Endothelial cell of umbilical vein (primary cell): ENCODE results near the gene SUDS3. TPM values are rescaled to one million over a fixed set of nuclear protein-coding genes. Genes with fewer than 3 reads are reported as not detected.

Experiments
- BruUV-seq: library from RNA; stranded (reverse); fragments of 400-500 nt; replicated peaks from 2 replicates; lab custom pipeline; 2021; lab: Mats Ljungman, UMichigan
- CTCF ChIA-PET: fragments of 300-600, 350-600 bp; sonication (Branson Sonifier 250); formaldehyde crosslinking; loops from one replicate; lab custom pipeline; 2021; ENCODE audit warnings: antibody characterized with exemption, inconsistent platforms; lab: Charles Lee
- POLR2A ChIA-PET: fragments of 300-600, 350-600 bp; sonication (Branson Sonifier 250); formaldehyde crosslinking; loops from one replicate; lab custom pipeline; 2021; ENCODE audit warnings: antibody characterized with exemption, inconsistent platforms; lab: Charles Lee
- DNase-seq: peaks from one replicate; pipeline ENCODE4 v3.0.0-alpha.2; 2011; ENCODE audit warnings: low read depth, low spot score
- FAIRE-seq: peaks from 2 replicates; lab custom pipeline; 2011; peaks lifted over from hg19 to GRCh38; lab: Jason Lieb, UNC
- H2AFZ ChIP-seq: 2 replicates; pipeline ENCODE4 v1.6.0; 2012; ENCODE audit warnings: low read depth, low read length, control low read depth, inconsistent platforms
- H3K27ac ChIP-seq: 2 replicates; pipeline ENCODE4 v1.5.1; 2011; ENCODE audit warnings: low read depth, mild to moderate bottlenecking, control low read depth, low read length, moderate library complexity; ENCODE audit not compliant: insufficient read depth
- H3K27me3 ChIP-seq, 2 experiments: 2 replicates each; pipeline versions ENCODE4 v1.6.0 to v1.6.1; 2011; ENCODE audit warnings: low read length in 2 of 2, mixed read lengths in 1 of 2; ENCODE audit not compliant: control insufficient read depth in 2 of 2, insufficient read depth in 2 of 2
- H3K36me3 ChIP-seq, 2 experiments: 2 replicates in 1 of 2; 3 replicates in 1 of 2; pipeline ENCODE4 v1.5.1; 2011; ENCODE audit warnings: low read length in 2 of 2, mild to moderate bottlenecking in 1 of 2, moderate library complexity in 1 of 2; ENCODE audit not compliant: control insufficient read depth in 2 of 2, insufficient read depth in 2 of 2; ENCODE audit errors: extremely low read depth in 1 of 2
- H3K4me1 ChIP-seq: 3 replicates; pipeline ENCODE4 v1.5.1; 2011; ENCODE audit warnings: mild to moderate bottlenecking, low read length; ENCODE audit not compliant: control insufficient read depth, insufficient read depth; ENCODE audit errors: extremely low read depth
- H3K4me2 ChIP-seq: 2 replicates; pipeline ENCODE4 v1.6.1; 2011; ENCODE audit warnings: low read length, control low read depth, mixed read lengths; ENCODE audit not compliant: insufficient read depth
- H3K4me3 ChIP-seq, 3 experiments: fragments of 200-600 bp in 1 of 3; sonication (generic), shearing (Covaris generic) in 1 of 3; replicated peaks in 1 of 3; 2 replicates each; pipeline ENCODE4 v1.5.1; 2011 to 2016; ENCODE audit warnings: control low read depth in 3 of 3, low read length in 3 of 3, mild to moderate bottlenecking in 2 of 3, inconsistent platforms in 1 of 3, low read depth in 1 of 3, moderate library complexity in 1 of 3; ENCODE audit not compliant: insufficient read depth in 1 of 3
- H3K79me2 ChIP-seq: 2 replicates; pipeline ENCODE4 v1.6.0; 2012; ENCODE audit warnings: low read length, inconsistent platforms; ENCODE audit not compliant: control insufficient read depth, insufficient read depth
- H3K9ac ChIP-seq: replicated peaks from 2 replicates; pipeline ENCODE3; 2011; ENCODE audit warnings: low read length, control low read depth; ENCODE audit not compliant: insufficient read depth; ENCODE audit errors: extremely low read depth
- H3K9me1 ChIP-seq: replicated peaks from 3 replicates; pipeline ENCODE4 v1.6.0; 2011; ENCODE audit warnings: mild to moderate bottlenecking, low read length; ENCODE audit not compliant: control insufficient read depth, insufficient read depth; ENCODE audit errors: extremely low read depth
- H3K9me3 ChIP-seq: replicated peaks from 2 replicates; pipeline ENCODE4 v1.5.1; 2012; ENCODE audit warnings: low read length, inconsistent platforms; ENCODE audit not compliant: control insufficient read depth, insufficient read depth
- H4K20me1 ChIP-seq: replicated peaks from 2 replicates; pipeline ENCODE3; 2011; ENCODE audit warnings: mild to moderate bottlenecking, low read length; ENCODE audit not compliant: control insufficient read depth, insufficient read depth; ENCODE audit errors: extremely low read depth
- CTCF ChIP-seq, 2 donors: IDR thresholded peaks; 1 replicate in 1 of 2; 2 replicates in 1 of 2; pipeline ENCODE4 v1.5.1; 2011; ENCODE audit warnings: low read length in 2 of 2, mild to moderate bottlenecking in 2 of 2, moderate library complexity in 2 of 2, control low read depth in 1 of 2, inconsistent platforms in 1 of 2, low read depth in 1 of 2; ENCODE audit not compliant: insufficient read depth in 1 of 2; ENCODE audit errors: extremely low read depth in 1 of 2
- EZH2 ChIP-seq: IDR thresholded peaks from 2 replicates; pipeline ENCODE4 v1.6.1; 2012; ENCODE audit warnings: borderline replicate concordance, low read depth, mild to moderate bottlenecking, moderate library complexity, low read length, inconsistent platforms; ENCODE audit not compliant: severe bottlenecking
- FOS ChIP-seq: IDR thresholded peaks from 2 replicates; pipeline ENCODE4 v1.6.1; 2011; ENCODE audit warnings: mild to moderate bottlenecking, low read length, moderate library complexity, borderline replicate concordance; ENCODE audit not compliant: insufficient read depth
- GATA2 ChIP-seq: IDR thresholded peaks from 2 replicates; pipeline ENCODE4 v1.7.0; 2011; ENCODE audit warnings: low read depth, mild to moderate bottlenecking, moderate library complexity, mixed read lengths, low read length; ENCODE audit not compliant: insufficient read length, insufficient read depth
- JUN ChIP-seq: IDR thresholded peaks from 2 replicates; pipeline ENCODE4 v1.6.1; 2011; ENCODE audit warnings: borderline replicate concordance, low read depth; ENCODE audit not compliant: insufficient read length, insufficient read depth
- MYC ChIP-seq: IDR thresholded peaks from one replicate; pipeline ENCODE4 v1.6.1; 2011; ENCODE audit warnings: mild to moderate bottlenecking, low read depth, low read length
- POLR2A ChIP-seq: IDR thresholded peaks from 2 replicates; pipeline ENCODE4 v1.6.1; 2012; ENCODE audit warnings: low read depth, mild to moderate bottlenecking, control low read depth, low read length
- POLR2AphosphoS5 ChIP-seq: IDR thresholded peaks from 2 replicates; pipeline ENCODE4 v1.6.1; 2012; ENCODE audit warnings: low read depth, mild to moderate bottlenecking, control low read depth, low read length, moderate library complexity; ENCODE audit not compliant: insufficient read depth
- dilution Hi-C: fragments of 300-500 bp; cut with MboI; formaldehyde crosslinking; loops from one replicate; pipeline ENCODE4 v1.15.0; 2019; ENCODE audit warnings: low sequenced_read_pairs; ENCODE audit not compliant: extremely low pct_ligation_motif_present
- intact Hi-C: fragments of 100-400 bp; cut with micrococcal nuclease; formaldehyde crosslinking; loops from one replicate; pipeline ENCODE4 v1.10.0; 2022
- polyA plus RNA-seq, 4 experiments: library from polyadenylated mRNA; depleted of rRNA in 3 of 4; stranded (reverse) in 3 of 4; unstranded in 1 of 4; fragments of >200 nt; gene quantifications; 2 replicates each; pipeline versions ENCODE4 v1.2.1 to v1.2.3, GENCODE V29; 2011 to 2012; ENCODE audit warnings: missing spikeins in 1 of 4
- total RNA-seq: library from RNA; stranded (reverse); gene quantifications from 2 replicates; pipeline ENCODE4 v1.2.3, GENCODE V29; 2021
- TF ChIP-seq, protein P1 (sequence below): IDR thresholded peaks from 2 replicates; pipeline ENCODE4 v1.6.1; 2011; ENCODE audit not compliant: insufficient read depth, insufficient read length

SUDS3 gene
- total and polyA plus RNA-seq, 2 donors (not counting 3 experiments of a cell fraction or from before 2014, with no cell fraction given): 16.9 to 27.4 TPM

DNA sequence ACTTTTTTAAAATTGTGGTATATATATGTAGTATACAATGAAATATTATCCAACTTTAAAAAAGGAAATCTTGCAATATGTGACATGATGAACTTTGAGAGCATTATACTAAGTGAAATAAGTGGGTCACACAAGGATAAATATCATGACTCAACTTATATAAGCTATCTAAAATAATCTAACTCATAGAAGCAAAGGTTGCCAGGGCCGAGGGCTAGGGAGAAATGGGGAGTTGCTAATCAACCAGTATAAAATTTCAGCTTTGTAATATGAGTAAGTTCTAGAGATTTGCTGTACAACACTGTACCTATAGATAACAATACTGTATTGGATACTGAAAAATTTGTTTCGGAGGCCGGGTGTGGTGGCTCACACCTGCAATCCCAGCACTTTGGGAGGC is 42.1 kb upstream of the SUDS3 start:
- no peaks in the 10 kb centered on the region for H3K27me3 ChIP-seq
- no peaks in the 10 kb centered on the region for H3K9me1 ChIP-seq
- H3K9ac ChIP-seq: no peak overlapping the region
- no peak overlapping the region for H2AFZ ChIP-seq
- H3K79me2 ChIP-seq: peaks cover 27% of the 10 kb centered on the region
- CTCF ChIA-PET: interaction anchor here (1.6 kb wide), 1 partner anchor 22 kb away, joined by 5 read pairs; no protein-coding TSS in a partner anchor
- no peaks in the 10 kb centered on the region for H4K20me1 ChIP-seq
- no peaks in the 10 kb centered on the region for H3K36me3 ChIP-seq
- no TSS peak for BruUV-seq
- FAIRE-seq (no peak), DNase-seq (no peak)
- H3K4me3 ChIP-seq: no peak overlapping the region
- peaks cover 18% of the 10 kb centered on the region for H3K4me1 ChIP-seq
- dilution Hi-C loops (no loop called here), intact Hi-C loops (no loop called here)
- no peak for TF ChIP-seq FOS
- POLR2A ChIA-PET: no interaction called here
- H3K4me2 ChIP-seq: no peak overlapping the region
- H3K27ac ChIP-seq: no peak overlapping the region
- no peaks in the 10 kb centered on the region for H3K9me3 ChIP-seq

DNA sequence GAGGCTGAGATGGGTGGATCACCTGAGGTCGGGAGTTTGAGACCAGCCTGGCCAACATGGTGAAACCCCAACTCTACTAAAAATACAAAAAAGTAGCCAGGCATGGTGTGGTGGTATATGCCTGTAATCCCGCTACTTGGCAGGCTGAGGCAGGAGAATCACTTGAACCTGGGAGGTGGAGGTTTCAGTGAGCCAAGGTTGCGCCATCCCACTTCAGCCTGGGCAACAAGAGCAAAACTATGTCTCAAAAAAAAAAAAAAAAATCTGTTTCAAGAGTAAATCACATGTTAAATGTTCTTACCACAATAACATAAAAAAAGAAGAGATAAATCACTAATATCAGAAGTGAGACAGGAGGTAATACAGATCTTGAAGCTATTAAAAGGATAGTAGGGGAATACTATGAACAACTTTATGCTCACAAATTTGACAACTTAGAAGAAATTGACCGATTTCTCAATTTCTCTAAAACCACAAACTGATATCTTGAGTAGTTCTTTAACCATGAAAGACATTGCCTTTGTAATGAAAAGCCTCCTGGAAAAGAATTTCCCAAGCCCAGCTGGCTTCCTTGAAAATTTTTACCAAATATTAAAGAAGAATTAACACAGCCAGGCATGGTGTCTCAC is 41.3 kb upstream of the SUDS3 start:
- H3K4me1 ChIP-seq: peaks cover 12% of the 10 kb centered on the region
- FAIRE-seq (no peak), DNase-seq (no peak)
- intact Hi-C loops (no loop called here), dilution Hi-C loops (no loop called here)
- H3K4me2 ChIP-seq: no peak overlapping the region
- H3K36me3 ChIP-seq: no peaks in the 10 kb centered on the region
- H3K4me3 ChIP-seq: no peak overlapping the region
- no peak overlapping the region for H3K9ac ChIP-seq
- CTCF ChIA-PET: interaction anchor here (1.2 to 1.6 kb wide), 2 partner anchors 12 to 22 kb away, joined by 3 to 5 read pairs; no protein-coding TSS in a partner anchor
- no TSS peak for BruUV-seq
- H3K79me2 ChIP-seq: peaks cover 25% of the 10 kb centered on the region
- H3K27ac ChIP-seq: no peak overlapping the region
- H3K9me3 ChIP-seq: no peaks in the 10 kb centered on the region
- no peaks in the 10 kb centered on the region for H3K27me3 ChIP-seq
- H3K9me1 ChIP-seq: no peaks in the 10 kb centered on the region
- POLR2A ChIA-PET: interaction anchor here (1.5 kb wide), 1 partner anchor 38 kb away, joined by 3 read pairs; the partner anchor contains the start of gene TAOK3
- TF ChIP-seq GATA2 (no peak), POLR2AphosphoS5 (no peak), EZH2 (no peak), JUN (no peak), MYC (no peak), FOS (no peak), POLR2A (no peak), CTCF (IDR thresholded peaks at IDR 0.05; ENCODE audit: extremely low read depth in 1 of 2, insufficient read depth in 1 of 2, low read depth in 1 of 2, low read length in 2 of 2) (no peak)
- TF ChIP-seq, protein P1, sequence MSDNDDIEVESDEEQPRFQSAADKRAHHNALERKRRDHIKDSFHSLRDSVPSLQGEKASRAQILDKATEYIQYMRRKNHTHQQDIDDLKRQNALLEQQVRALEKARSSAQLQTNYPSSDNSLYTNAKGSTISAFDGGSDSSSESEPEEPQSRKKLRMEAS: no peak
- no peak overlapping the region for H2AFZ ChIP-seq
- no peaks in the 10 kb centered on the region for H4K20me1 ChIP-seq
